GM12892 (cell line): ENCODE data around the gene RASSF5.

Source experiments
- DNase-seq: peaks from one replicate; pipeline ENCODE4 v3.0.0; 2011; ENCODE audit not compliant: insufficient read length
- FAIRE-seq: peaks from 2 replicates; lab custom pipeline; 2011; peaks lifted over from hg19 to GRCh38; lab: Jason Lieb, UNC
- POLR2A ChIP-seq: IDR thresholded peaks from 2 replicates; pipeline ENCODE4 v1.6.1; 2011; ENCODE audit warnings: low read depth, low read length, control low read depth
- POLR2AphosphoS5 ChIP-seq: IDR thresholded peaks from 2 replicates; pipeline ENCODE4 v1.6.1; 2011; ENCODE audit warnings: low read depth, low read length, control low read depth
- TAF1 ChIP-seq: IDR thresholded peaks from 2 replicates; pipeline ENCODE4 v1.6.1; 2011; ENCODE audit warnings: low read depth, mild to moderate bottlenecking, control low read depth, low read length, borderline replicate concordance

The RASSF5 gene

GRCh38 chr1:206556750-206557635 lies 49.7 kb downstream of the RASSF5 start:
- DNase-seq: peak; percentile 68
- peak; percentile 94 for FAIRE-seq
- TF ChIP-seq POLR2A (peak; percentile 62; the same call in 1 of the 2 replicates), TAF1 (peak; percentile 73; the same call in 1 of the 2 replicates), POLR2AphosphoS5 (peak; percentile 67; the same call in 1 of the 2 replicates)

DNA sequence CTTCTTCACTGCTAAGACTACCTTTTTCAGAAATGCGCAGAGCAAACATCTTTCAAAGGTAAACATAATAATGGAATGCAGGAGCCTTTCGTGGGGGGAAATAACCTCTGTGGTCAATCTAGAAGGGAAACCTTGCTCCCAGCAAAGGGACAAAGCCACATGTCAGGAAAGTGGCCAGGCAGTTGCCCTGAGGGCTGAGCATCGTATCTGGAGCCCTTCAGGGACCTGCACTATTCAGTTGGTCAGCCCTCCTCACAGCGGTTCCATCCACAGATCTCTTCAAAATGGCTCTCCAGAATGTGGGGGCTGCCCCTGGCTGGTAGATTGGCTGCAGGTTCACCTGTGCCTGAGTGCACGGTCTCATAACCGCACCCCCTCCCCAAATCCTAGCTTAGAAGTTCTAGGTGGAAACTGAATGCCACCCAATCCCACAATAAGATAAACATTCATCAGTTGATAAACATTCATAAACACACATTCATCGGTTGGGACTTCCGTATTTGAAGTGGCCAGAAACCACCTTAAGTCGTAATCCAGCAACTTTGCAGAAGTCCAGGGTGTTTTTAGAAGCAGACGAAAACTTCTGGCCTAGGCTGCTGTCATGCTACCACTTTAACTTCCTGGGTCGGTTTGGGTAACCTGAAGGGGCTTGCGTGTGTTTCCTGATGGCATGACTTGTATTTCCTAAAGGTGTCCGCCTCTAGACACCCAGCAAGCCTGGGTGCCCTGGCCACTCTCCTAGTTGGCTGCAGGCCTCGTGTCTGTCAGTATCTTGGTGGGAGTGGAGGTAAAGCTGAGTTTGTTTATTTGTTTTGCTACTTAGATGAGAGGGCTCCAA lies 50.5 kb downstream of the RASSF5 start:
- FAIRE-seq (peak; percentile 63), DNase-seq (no peak)
- TF ChIP-seq POLR2A (peak; percentile 39; the same call in 1 of the 2 replicates), TAF1 (0 out of 2 replicates have a peak, but pooled peaks have one; percentile 23), POLR2AphosphoS5 (peak; percentile 4; the same call in 1 of the 2 replicates)

GRCh38 chr1:206558794-206559671 lies 51.7 kb downstream of the RASSF5 start:
- TF ChIP-seq POLR2A (no peak), POLR2AphosphoS5 (no peak), TAF1 (no peak)
- DNase-seq (no peak), FAIRE-seq (no peak)

- FAIRE-seq (no peak), DNase-seq (no peak)
- no peak for TF ChIP-seq POLR2A
- TF ChIP-seq TAF1: no peak
- TF ChIP-seq POLR2AphosphoS5: no peak
Measured at GRCh38 chr1:206559672-206559995, 52.3 kb downstream of the RASSF5 start.

DNA sequence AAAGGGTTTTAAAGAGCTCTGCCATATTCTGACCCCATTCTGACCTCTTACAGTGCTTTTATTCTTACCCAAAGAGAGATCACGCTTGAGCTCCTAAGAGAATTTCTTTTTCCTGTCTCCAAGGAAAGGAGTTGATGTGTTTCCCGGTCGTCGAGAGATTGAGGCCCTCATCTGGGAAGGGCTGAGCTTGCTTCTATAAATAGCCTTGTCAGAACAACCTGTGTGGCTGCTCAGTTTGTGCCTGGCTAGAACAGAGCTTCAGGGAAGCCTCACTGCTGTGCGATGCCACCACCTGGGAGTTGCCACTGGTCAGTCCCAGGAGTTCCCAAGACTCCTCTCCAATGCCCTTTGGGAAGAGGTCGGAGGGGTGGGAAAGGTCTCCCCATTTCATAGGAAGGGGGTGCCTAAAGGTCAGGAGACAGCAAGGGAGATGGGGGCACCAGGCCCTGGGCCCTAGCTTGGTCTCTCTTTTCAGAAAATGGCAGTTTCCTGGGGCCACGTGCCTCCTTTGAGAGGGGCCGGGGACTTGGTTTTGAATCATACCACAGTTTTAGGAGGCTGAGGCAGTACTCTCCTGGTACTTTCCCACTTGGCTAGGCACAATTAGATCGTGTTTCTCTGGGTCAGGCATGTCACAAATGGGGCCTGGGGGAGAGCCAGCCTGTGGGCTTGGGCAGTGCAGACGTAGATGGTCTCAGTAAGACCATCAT lies 52.8 kb downstream of the RASSF5 start:
- FAIRE-seq (no peak), DNase-seq (no peak)
- TF ChIP-seq TAF1: no peak
- TF ChIP-seq POLR2AphosphoS5: no peak
- TF ChIP-seq POLR2A: no peak

GRCh38 chr1:206563367-206564207 lies 56.3 kb downstream of the RASSF5 start:
- DNase-seq (no peak), FAIRE-seq (no peak)
- TF ChIP-seq POLR2A (no peak), TAF1 (no peak), POLR2AphosphoS5 (no peak)

GRCh38 chr1:206565995-206566394 lies 58.7 kb downstream of the RASSF5 start:
- TF ChIP-seq POLR2AphosphoS5 (no peak), POLR2A (no peak), TAF1 (no peak)
- FAIRE-seq (no peak), DNase-seq (no peak)

GRCh38 chr1:206566999-206567398 lies 59.7 kb downstream of the RASSF5 start:
- TF ChIP-seq TAF1 (no peak), POLR2A (no peak), POLR2AphosphoS5 (no peak)
- FAIRE-seq: no peak

GRCh38 chr1:206568256-206568655 lies 60.9 kb downstream of the RASSF5 start:
- DNase-seq: no peak
- TF ChIP-seq POLR2A: no peak
- no peak for TF ChIP-seq TAF1
- FAIRE-seq: no peak

More at GRCh38 chr1:206566999-206567398, 59.7 kb downstream of the RASSF5 start:
- no peak for DNase-seq
